HepG2 (cell line): Measurements from ENCODE around the gene ZBBX.

Experiments used
- FOXK1 ChIP-seq: sonication (generic); formaldehyde crosslinking; IDR thresholded peaks from 2 replicates; pipeline ENCODE4 v1.4.0; 2020; ENCODE audit warnings: low read depth, missing genetic modification reagents, borderline replicate concordance
- GZF1 ChIP-seq: sonication (generic); formaldehyde crosslinking; IDR thresholded peaks from 2 replicates; pipeline ENCODE4 v1.5.1; 2020; ENCODE audit warnings: mild to moderate bottlenecking, missing genetic modification reagents
- HOXA7 ChIP-seq: sonication (generic); formaldehyde crosslinking; IDR thresholded peaks from 2 replicates; pipeline ENCODE4 v1.8.1; 2022; ENCODE audit warnings: mild to moderate bottlenecking, missing genetic modification reagents, moderate library complexity
- NCOR1 ChIP-seq: fragments of 200-600 bp; sonication (generic); IDR thresholded peaks from 2 replicates; pipeline ENCODE4 v1.7.0; 2017; ENCODE audit warnings: antibody characterized with exemption, low read length, borderline replicate concordance
- NFAT5 ChIP-seq: sonication (generic); formaldehyde crosslinking; IDR thresholded peaks from 2 replicates; pipeline ENCODE4 v1.4.0; 2020; ENCODE audit warnings: missing genetic modification reagents
- NFRKB ChIP-seq: fragments of 450-650 bp; IDR thresholded peaks from 2 replicates; pipeline ENCODE4 v1.6.1; 2017
- NFYB ChIP-seq: sonication (generic); formaldehyde crosslinking; IDR thresholded peaks from 2 replicates; pipeline ENCODE4 v1.4.0; 2020; ENCODE audit warnings: missing genetic modification reagents
- POLR2A ChIP-seq, 2 experiments: IDR thresholded peaks; 2 replicates each; pipeline ENCODE4 v1.6.1; 2011; ENCODE audit warnings: low read depth in 2 of 2, low read length in 2 of 2, mild to moderate bottlenecking in 1 of 2, moderate library complexity in 1 of 2; ENCODE audit not compliant: insufficient read depth in 1 of 2
- TGIF2 ChIP-seq: IDR thresholded peaks from 2 replicates; pipeline ENCODE4 v1.6.1; 2016; ENCODE audit warnings: control low read depth, missing compliant biosample characterization
- ZBTB1 ChIP-seq: sonication (generic); formaldehyde crosslinking; IDR thresholded peaks from 2 replicates; pipeline ENCODE4 v1.4.0; 2020; ENCODE audit warnings: missing genetic modification reagents, borderline replicate concordance
- ZNF331 ChIP-seq: sonication (generic); formaldehyde crosslinking; IDR thresholded peaks from 2 replicates; pipeline ENCODE4 v1.4.0; 2020; ENCODE audit warnings: missing genetic modification reagents
- ZNF775 ChIP-seq: sonication (generic); formaldehyde crosslinking; IDR thresholded peaks from 2 replicates; pipeline ENCODE4 v1.4.0; 2020; ENCODE audit warnings: missing genetic modification reagents, mild to moderate bottlenecking, moderate library complexity, borderline replicate concordance
- TF ChIP-seq, protein P1 (sequence below): sonication (generic); formaldehyde crosslinking; IDR thresholded peaks from 2 replicates; pipeline ENCODE4 v1.8.0; 2022; ENCODE audit warnings: missing genetic modification reagents, low read depth, mild to moderate bottlenecking, borderline replicate concordance
- TF ChIP-seq, protein P2 (sequence below): IDR thresholded peaks from 2 replicates; pipeline ENCODE4 v1.6.1; 2012; ENCODE audit warnings: inconsistent platforms

DNA sequence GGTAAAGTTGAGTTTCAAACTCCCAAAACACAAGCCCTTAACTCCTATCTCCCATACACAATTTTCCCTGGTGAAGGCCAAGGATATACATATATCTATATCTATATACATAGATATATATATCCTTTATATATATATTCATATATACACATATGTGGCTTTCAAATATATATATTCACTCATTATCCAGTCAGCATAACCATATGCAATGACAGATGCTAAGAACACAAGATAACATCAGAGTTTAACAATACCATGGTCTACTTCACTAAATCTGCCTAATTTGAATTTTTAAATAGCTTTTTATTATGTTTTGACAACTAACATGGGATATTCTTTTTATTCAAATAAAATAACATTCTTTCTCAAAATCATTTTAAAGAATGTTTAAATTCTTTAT lies 24.7 kb downstream of the ZBBX start:
- no peak for TF ChIP-seq NCOR1
- no peak for TF ChIP-seq ZNF331 (CRISPR knock-in tag)
- no peak for TF ChIP-seq ZBTB1
- TF ChIP-seq GZF1 (CRISPR knock-in tag): no peak
- TF ChIP-seq TGIF2 (CRISPR knock-in tag): no peak
- no peak for TF ChIP-seq POLR2A (IDR thresholded peaks at IDR 0.05; ENCODE audit: insufficient read depth in 1 of 2, low read depth in 2 of 2, low read length in 2 of 2)
- TF ChIP-seq HOXA7: no peak
- no peak for TF ChIP-seq NFRKB
- no peak for TF ChIP-seq FOXK1 (CRISPR knock-in tag)
- no peak for TF ChIP-seq NFAT5 (CRISPR knock-in tag)
- TF ChIP-seq, protein P1, sequence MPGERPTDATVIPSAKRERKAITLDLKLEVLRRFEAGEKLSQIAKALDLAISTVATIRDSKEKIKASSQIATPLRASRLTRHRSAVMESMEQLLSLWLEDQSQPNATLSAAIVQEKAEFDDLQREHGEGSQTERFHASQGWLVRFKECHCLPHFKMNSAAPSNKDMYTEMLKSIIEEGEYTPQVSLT: no peak
- TF ChIP-seq NFYB (CRISPR knock-in tag): no peak
- TF ChIP-seq ZNF775 (CRISPR knock-in tag): no peak
- TF ChIP-seq, protein P2, sequence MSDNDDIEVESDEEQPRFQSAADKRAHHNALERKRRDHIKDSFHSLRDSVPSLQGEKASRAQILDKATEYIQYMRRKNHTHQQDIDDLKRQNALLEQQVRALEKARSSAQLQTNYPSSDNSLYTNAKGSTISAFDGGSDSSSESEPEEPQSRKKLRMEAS: no peak
